ENCODE results near the gene PRDM16.

DNA sequence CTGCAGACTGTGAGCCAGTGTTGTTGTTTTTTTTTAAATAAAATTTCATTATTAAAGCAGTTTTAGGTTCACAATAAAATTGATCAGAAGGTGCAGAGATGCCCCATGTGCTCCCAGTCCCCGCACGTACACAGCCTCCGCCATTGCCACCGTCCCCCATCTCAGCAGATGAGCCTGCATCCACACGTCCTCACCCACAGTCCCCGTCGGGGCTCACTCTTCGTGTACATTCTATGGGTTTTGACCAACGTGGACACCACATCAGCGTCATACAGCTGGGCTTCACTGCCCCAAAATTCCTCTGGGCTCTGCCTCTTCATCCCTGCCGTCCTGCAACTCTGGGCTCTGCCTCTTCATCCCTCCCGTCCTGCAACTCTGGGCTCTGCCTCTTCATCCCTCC lies 373.9 kb downstream of the PRDM16 start:
- TF ChIP-seq, protein P1, sequence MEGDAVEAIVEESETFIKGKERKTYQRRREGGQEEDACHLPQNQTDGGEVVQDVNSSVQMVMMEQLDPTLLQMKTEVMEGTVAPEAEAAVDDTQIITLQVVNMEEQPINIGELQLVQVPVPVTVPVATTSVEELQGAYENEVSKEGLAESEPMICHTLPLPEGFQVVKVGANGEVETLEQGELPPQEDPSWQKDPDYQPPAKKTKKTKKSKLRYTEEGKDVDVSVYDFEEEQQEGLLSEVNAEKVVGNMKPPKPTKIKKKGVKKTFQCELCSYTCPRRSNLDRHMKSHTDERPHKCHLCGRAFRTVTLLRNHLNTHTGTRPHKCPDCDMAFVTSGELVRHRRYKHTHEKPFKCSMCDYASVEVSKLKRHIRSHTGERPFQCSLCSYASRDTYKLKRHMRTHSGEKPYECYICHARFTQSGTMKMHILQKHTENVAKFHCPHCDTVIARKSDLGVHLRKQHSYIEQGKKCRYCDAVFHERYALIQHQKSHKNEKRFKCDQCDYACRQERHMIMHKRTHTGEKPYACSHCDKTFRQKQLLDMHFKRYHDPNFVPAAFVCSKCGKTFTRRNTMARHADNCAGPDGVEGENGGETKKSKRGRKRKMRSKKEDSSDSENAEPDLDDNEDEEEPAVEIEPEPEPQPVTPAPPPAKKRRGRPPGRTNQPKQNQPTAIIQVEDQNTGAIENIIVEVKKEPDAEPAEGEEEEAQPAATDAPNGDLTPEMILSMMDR (IDR thresholded peaks at IDR 0.05; ENCODE audit: low read depth, low read length) = no peak
- TF ChIP-seq POLR2A (IDR thresholded peaks at IDR 0.05; ENCODE audit: extremely low read depth, insufficient read length) = no peak
- no peak for TF ChIP-seq MYC (IDR thresholded peaks at IDR 0.05; ENCODE audit: low read depth, low read length)
- TF ChIP-seq, protein P2, sequence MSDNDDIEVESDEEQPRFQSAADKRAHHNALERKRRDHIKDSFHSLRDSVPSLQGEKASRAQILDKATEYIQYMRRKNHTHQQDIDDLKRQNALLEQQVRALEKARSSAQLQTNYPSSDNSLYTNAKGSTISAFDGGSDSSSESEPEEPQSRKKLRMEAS (IDR thresholded peaks at IDR 0.05; ENCODE audit: low read depth, low read length) = no peak
